Mesendoderm (in vitro differentiated cells): ENCODE measurements around the gene BCS1L. TPM values are rescaled to one million over a fixed set of nuclear protein-coding genes. Genes with fewer than 3 reads are reported as not detected.

Source experiments
- DNase-seq: peaks from one replicate; pipeline ENCODE4 v3.0.0; 2013
- H2AK5ac ChIP-seq: 2 replicates; pipeline ENCODE4 v1.6.1; 2013; ENCODE audit warnings: low read length, inconsistent platforms
- H2BK120ac ChIP-seq: 2 replicates; pipeline ENCODE4 v1.6.1; 2013; ENCODE audit warnings: low read depth, mild to moderate bottlenecking, low read length, moderate library complexity, mixed read lengths
- H2BK15ac ChIP-seq: replicated peaks from 2 replicates; pipeline ENCODE4 v1.6.1; 2013; ENCODE audit warnings: low read depth, mild to moderate bottlenecking, moderate library complexity
- H2BK5ac ChIP-seq: 2 replicates; pipeline ENCODE4 v1.6.1; 2013; ENCODE audit warnings: low read length, inconsistent platforms
- H3K18ac ChIP-seq: 2 replicates; pipeline ENCODE4 v1.6.1; 2013; ENCODE audit warnings: mild to moderate bottlenecking, low read length, mixed read lengths
- H3K23ac ChIP-seq: one replicate; pipeline ENCODE4 v1.6.1; 2013; ENCODE audit warnings: low read length
- H3K27ac ChIP-seq: 2 replicates; pipeline ENCODE4 v1.5.1; 2013; ENCODE audit warnings: low read depth, mild to moderate bottlenecking, inconsistent platforms, low read length, moderate library complexity
- H3K27me3 ChIP-seq: 2 replicates; pipeline ENCODE4 v1.6.1; 2013; ENCODE audit warnings: low read length, control low read depth, mild to moderate bottlenecking, inconsistent platforms; ENCODE audit not compliant: insufficient read depth, poor library complexity
- H3K36me3 ChIP-seq: 2 replicates; pipeline ENCODE4 v1.6.1; 2013; ENCODE audit warnings: low read length, inconsistent platforms; ENCODE audit not compliant: control insufficient read depth, insufficient read depth
- H3K4ac ChIP-seq: one replicate; pipeline ENCODE4 v1.6.1; 2013; ENCODE audit warnings: low read depth, mild to moderate bottlenecking, low read length, moderate library complexity
- H3K4me1 ChIP-seq: 2 replicates; pipeline ENCODE4 v1.6.1; 2013; ENCODE audit warnings: low read depth, low read length, inconsistent platforms; ENCODE audit not compliant: control insufficient read depth
- H3K4me2 ChIP-seq: 2 replicates; pipeline ENCODE4 v1.6.1; 2013; ENCODE audit warnings: low read length
- H3K4me3 ChIP-seq: 2 replicates; pipeline ENCODE4 v1.5.1; 2013; ENCODE audit warnings: mild to moderate bottlenecking, low read length
- H3K56ac ChIP-seq: one replicate; pipeline ENCODE4 v1.6.1; 2013; ENCODE audit warnings: low read length
- H3K79me1 ChIP-seq: 2 replicates; pipeline ENCODE4 v1.6.1; 2013; ENCODE audit warnings: low read length, inconsistent platforms
- H3K79me2 ChIP-seq: 2 replicates; pipeline ENCODE4 v1.6.1; 2013; ENCODE audit warnings: mild to moderate bottlenecking, low read length; ENCODE audit not compliant: control insufficient read depth, insufficient read depth
- H3K9ac ChIP-seq: 2 replicates; pipeline ENCODE4 v1.6.1; 2013; ENCODE audit warnings: low read length, inconsistent platforms
- H4K5ac ChIP-seq: one replicate; pipeline ENCODE4 v1.6.1; 2013; ENCODE audit warnings: low read length
- H4K8ac ChIP-seq: one replicate; pipeline ENCODE4 v1.6.1; 2013; ENCODE audit warnings: low read depth, mild to moderate bottlenecking, control low read depth, low read length, moderate library complexity
- WGBS: extraction: QIAGEN DNeasy Blood & Tissue Kit; methylation state at CpG from one replicate; pipeline ENCODE4 v1.1.7; 2013; ENCODE audit warnings: low lambda C conversion rate, missing lambda C conversion rate; ENCODE audit not compliant: insufficient coverage; ENCODE audit errors: extremely low coverage; 5-methylcytosine and 5-hydroxymethylcytosine counted together
- polyA plus RNA-seq, 2 experiments: library from polyadenylated mRNA; stranded (reverse); fragments of 200-250 nt; gene quantifications; one replicate each; pipeline ENCODE4 v1.2.3, GENCODE V29; 2013

BCS1L gene
- polyA plus RNA-seq (2013, experiment 1 of 2): 30.3 TPM
- polyA plus RNA-seq (2013, experiment 2 of 2): 31.5 TPM

GRCh38 chr2:218659258-218659987, at the start of gene BCS1L, which contains the start of gene ZNF142:
TSS of gene BCS1L (plus strand) at chr2:218659683. CDS start at chr2:218660988, 1,305 bp downstream.
TSS of gene ZNF142 (minus strand) at chr2:218659623. CDS start at chr2:218656429, 3,194 bp downstream.
- Histone ChIP-seq H2BK15ac (no peak within 1 kb of the TSS), H3K4ac (peak within 1 kb of the TSS; percentile 20), H3K27ac (peak within 1 kb of the TSS; percentile 49), H3K18ac (peak within 1 kb of the TSS; percentile 69), H3K9ac (peak within 1 kb of the TSS; percentile 88), H2AK5ac (no peak within 1 kb of the TSS), H3K36me3 (peaks cover 10% of the 10 kb centered on the region), H3K4me3 (peak within 1 kb of the TSS; percentile 71), H3K4me1 (no peaks in the 10 kb centered on the region), H3K4me2 (peak within 1 kb of the TSS; percentile 84), H4K8ac (no peak within 1 kb of the TSS), H3K79me1 (peaks cover 11% of the 10 kb centered on the region), H3K23ac (peak within 1 kb of the TSS; percentile 74), H2BK120ac (no peak within 1 kb of the TSS), H3K79me2 (peaks cover 3% of the 10 kb centered on the region), H3K56ac (peak within 1 kb of the TSS; percentile 87), H2BK5ac (no peak within 1 kb of the TSS), H3K27me3 (no peaks in the 10 kb centered on the region), H4K5ac (no peak within 1 kb of the TSS)
- DNase-seq: peak; percentile 93
- no CpG with 5 or more reads among the region's 49 CpGs for WGBS

GRCh38 chr2:218615868-218616315, 43.6 kb upstream of the BCS1L start:
- no peak overlapping the region for H4K8ac ChIP-seq
- no peak overlapping the region for H3K18ac ChIP-seq
- no peak overlapping the region for H2AK5ac ChIP-seq
- no peak overlapping the region for H3K9ac ChIP-seq
- DNase-seq: no peak
- H3K36me3 ChIP-seq: no peaks in the 10 kb centered on the region
- no peak overlapping the region for H3K4me3 ChIP-seq
- H4K5ac ChIP-seq: no peak overlapping the region
- no peak overlapping the region for H3K27ac ChIP-seq
- no peak overlapping the region for H3K56ac ChIP-seq
- no peaks in the 10 kb centered on the region for H3K27me3 ChIP-seq
- no peak overlapping the region for H2BK120ac ChIP-seq
- no peaks in the 10 kb centered on the region for H3K79me2 ChIP-seq
- H3K4me2 ChIP-seq: no peak overlapping the region
- H2BK15ac ChIP-seq: no peak overlapping the region
- H3K4ac ChIP-seq: no peak overlapping the region
- WGBS: no CpG with 5 or more reads among the region's 6 CpGs
- H3K4me1 ChIP-seq: no peaks in the 10 kb centered on the region
- no peak overlapping the region for H2BK5ac ChIP-seq
- no peak overlapping the region for H3K23ac ChIP-seq
- H3K79me1 ChIP-seq: no peaks in the 10 kb centered on the region

GRCh38 chr2:218618102-218618860, 41.2 kb upstream of the BCS1L start:
- H3K18ac ChIP-seq: no peak overlapping the region
- H3K27me3 ChIP-seq: no peaks in the 10 kb centered on the region
- no peak overlapping the region for H3K4ac ChIP-seq
- H3K79me1 ChIP-seq: no peaks in the 10 kb centered on the region
- no peak overlapping the region for H3K4me2 ChIP-seq
- no peak overlapping the region for H3K27ac ChIP-seq
- DNase-seq: peak; percentile 14
- H2BK15ac ChIP-seq: no peak overlapping the region
- no peak overlapping the region for H2BK5ac ChIP-seq
- no peak overlapping the region for H3K9ac ChIP-seq
- no peak overlapping the region for H2BK120ac ChIP-seq
- no peak overlapping the region for H3K56ac ChIP-seq
- H4K8ac ChIP-seq: no peak overlapping the region
- peaks cover 7% of the 10 kb centered on the region for H3K4me1 ChIP-seq
- no peak overlapping the region for H3K4me3 ChIP-seq
- no peak overlapping the region for H4K5ac ChIP-seq
- H3K79me2 ChIP-seq: no peaks in the 10 kb centered on the region
- H3K23ac ChIP-seq: no peak overlapping the region
- WGBS: no CpG with 5 or more reads among the region's 9 CpGs
- no peaks in the 10 kb centered on the region for H3K36me3 ChIP-seq
- no peak overlapping the region for H2AK5ac ChIP-seq

- Histone ChIP-seq H2BK15ac (no peak overlapping the region), H3K4me2 (no peak overlapping the region), H3K18ac (no peak overlapping the region), H2AK5ac (no peak overlapping the region), H3K36me3 (no peaks in the 10 kb centered on the region), H3K27me3 (no peaks in the 10 kb centered on the region), H3K23ac (no peak overlapping the region), H3K27ac (no peak overlapping the region), H3K4me3 (no peak overlapping the region), H2BK5ac (no peak overlapping the region), H3K79me2 (no peaks in the 10 kb centered on the region), H3K79me1 (no peaks in the 10 kb centered on the region), H4K8ac (no peak overlapping the region), H3K4me1 (peaks cover 7% of the 10 kb centered on the region), H3K4ac (no peak overlapping the region), H2BK120ac (no peak overlapping the region), H3K9ac (no peak overlapping the region), H3K56ac (no peak overlapping the region), H4K5ac (no peak overlapping the region)
- no peak for DNase-seq
- no CpG with 5 or more reads among the region's 7 CpGs for WGBS
Measured at GRCh38 chr2:218621007-218621406, 38.5 kb upstream of the BCS1L start.

- Histone ChIP-seq H3K4ac (no peak overlapping the region), H2BK120ac (no peak overlapping the region), H3K27me3 (no peaks in the 10 kb centered on the region), H4K8ac (no peak overlapping the region), H2AK5ac (no peak overlapping the region), H2BK15ac (no peak overlapping the region), H3K4me3 (no peak overlapping the region), H3K79me1 (no peaks in the 10 kb centered on the region), H2BK5ac (no peak overlapping the region), H3K9ac (no peak overlapping the region), H4K5ac (no peak overlapping the region), H3K27ac (no peak overlapping the region), H3K18ac (no peak overlapping the region), H3K4me2 (no peak overlapping the region), H3K23ac (peak overlapping the region; percentile 48), H3K4me1 (peaks cover 7% of the 10 kb centered on the region), H3K36me3 (no peaks in the 10 kb centered on the region), H3K56ac (no peak overlapping the region), H3K79me2 (no peaks in the 10 kb centered on the region)
- no CpG with 5 or more reads among the region's 7 CpGs for WGBS
- peak; percentile 77 for DNase-seq
Measured at GRCh38 chr2:218622606-218623365, 36.7 kb upstream of the BCS1L start.
